Fibroblast of lung (primary cell): ENCODE data around the gene TPSD1.

Experiments used
- EZH2 ChIP-seq: IDR thresholded peaks from 2 replicates; pipeline ENCODE4 v1.5.1; 2012; ENCODE audit warnings: low read length, control low read depth, mild to moderate bottlenecking; ENCODE audit errors: missing control alignments
- TF ChIP-seq, protein P1 (sequence below), 2 donors: IDR thresholded peaks in 1 of 2; conservative IDR thresholded peaks in 1 of 2; 1 replicate in 1 of 2; 2 replicates in 1 of 2; pipeline ENCODE4 v1.5.1; 2011 to 2012; ENCODE audit warnings: low read length in 2 of 2, control low read depth in 1 of 2, inconsistent platforms in 1 of 2, low read depth in 1 of 2, mild to moderate bottlenecking in 1 of 2

DNA sequence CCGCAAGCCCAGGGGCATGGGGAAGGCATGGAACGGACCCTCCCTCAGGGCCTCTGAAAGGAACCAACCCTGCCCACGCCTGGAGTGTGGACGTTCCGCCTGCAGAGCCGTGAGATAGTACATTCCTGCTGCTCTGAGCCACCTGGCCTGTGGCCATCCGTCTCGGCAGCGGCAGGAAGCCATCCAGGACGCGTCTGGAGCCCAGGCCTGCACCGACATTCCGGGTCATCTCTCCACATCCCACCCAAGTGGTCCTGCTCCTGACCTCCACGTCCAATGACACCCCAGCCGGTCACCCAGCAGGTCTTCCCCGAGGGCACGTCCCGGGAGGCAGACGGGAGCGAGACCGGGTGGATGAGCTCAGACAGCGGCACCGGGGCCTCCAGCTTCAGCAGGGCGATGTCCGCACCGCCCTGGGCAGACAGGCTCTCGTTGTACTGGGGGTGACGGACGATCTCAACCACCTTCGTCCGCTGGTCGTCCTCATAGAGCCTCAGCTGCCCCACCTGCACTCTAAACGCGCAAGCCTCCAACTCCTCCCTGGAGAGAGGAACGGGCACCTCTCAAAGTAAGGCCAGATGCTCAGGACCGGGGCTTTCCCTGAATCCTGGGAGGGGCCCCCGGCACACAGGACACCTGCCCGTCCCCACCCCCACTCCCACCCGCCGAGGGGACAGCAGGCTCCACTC lies 32.3 kb downstream of the TPSD1 start:
- TF ChIP-seq, protein P1, sequence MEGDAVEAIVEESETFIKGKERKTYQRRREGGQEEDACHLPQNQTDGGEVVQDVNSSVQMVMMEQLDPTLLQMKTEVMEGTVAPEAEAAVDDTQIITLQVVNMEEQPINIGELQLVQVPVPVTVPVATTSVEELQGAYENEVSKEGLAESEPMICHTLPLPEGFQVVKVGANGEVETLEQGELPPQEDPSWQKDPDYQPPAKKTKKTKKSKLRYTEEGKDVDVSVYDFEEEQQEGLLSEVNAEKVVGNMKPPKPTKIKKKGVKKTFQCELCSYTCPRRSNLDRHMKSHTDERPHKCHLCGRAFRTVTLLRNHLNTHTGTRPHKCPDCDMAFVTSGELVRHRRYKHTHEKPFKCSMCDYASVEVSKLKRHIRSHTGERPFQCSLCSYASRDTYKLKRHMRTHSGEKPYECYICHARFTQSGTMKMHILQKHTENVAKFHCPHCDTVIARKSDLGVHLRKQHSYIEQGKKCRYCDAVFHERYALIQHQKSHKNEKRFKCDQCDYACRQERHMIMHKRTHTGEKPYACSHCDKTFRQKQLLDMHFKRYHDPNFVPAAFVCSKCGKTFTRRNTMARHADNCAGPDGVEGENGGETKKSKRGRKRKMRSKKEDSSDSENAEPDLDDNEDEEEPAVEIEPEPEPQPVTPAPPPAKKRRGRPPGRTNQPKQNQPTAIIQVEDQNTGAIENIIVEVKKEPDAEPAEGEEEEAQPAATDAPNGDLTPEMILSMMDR (conservative IDR thresholded peaks at IDR 0.05 in 1 of 2, IDR thresholded peaks at IDR 0.05 in 1 of 2; ENCODE audit: low read depth in 1 of 2, low read length in 2 of 2): no peak
- peak; percentile 63 for TF ChIP-seq EZH2
